DND-41 (cell line): ENCODE results near the gene TSNAX.

Experiments
- ATAC-seq: fragments of 200-7000 bp; cut with Tn5 transposase; 3 replicates; pipeline ENCODE4 v1.9.1; 2021; ENCODE audit warnings: low read depth; ENCODE audit not compliant: insufficient read depth
- DNase-seq: peaks from one replicate; pipeline ENCODE4 v3.0.0-alpha.2; 2020
- H2AFZ ChIP-seq: 2 replicates; pipeline ENCODE4 v1.6.0; 2012; ENCODE audit warnings: low read depth, low read length
- H3K27ac ChIP-seq: 2 replicates; pipeline ENCODE4 v1.5.1; 2012; ENCODE audit warnings: low read length, inconsistent platforms
- H3K27me3 ChIP-seq: fragments of 200-600 bp; sonication (generic); 2 replicates; pipeline ENCODE4 v1.6.0; 2012; ENCODE audit warnings: low read length, mild to moderate bottlenecking, inconsistent platforms; ENCODE audit not compliant: insufficient read depth, poor library complexity
- H3K36me3 ChIP-seq: 2 replicates; pipeline ENCODE4 v1.5.1; 2012; ENCODE audit warnings: low read length, inconsistent platforms; ENCODE audit not compliant: insufficient read depth
- H3K4me1 ChIP-seq: 2 replicates; pipeline ENCODE4 v1.5.1; 2012; ENCODE audit warnings: mild to moderate bottlenecking, low read length; ENCODE audit not compliant: insufficient read depth
- H3K4me2 ChIP-seq: 2 replicates; pipeline ENCODE4 v1.6.0; 2012; ENCODE audit warnings: mild to moderate bottlenecking, moderate library complexity, low read length, inconsistent platforms; ENCODE audit not compliant: insufficient read depth
- H3K4me3 ChIP-seq, 2 experiments: fragments of 200-600 bp in 1 of 2; shearing (Covaris generic) in 1 of 2; 2 replicates each; pipeline ENCODE4 v1.5.1; 2012 to 2016; ENCODE audit warnings: inconsistent platforms in 2 of 2, low read length in 2 of 2, mild to moderate bottlenecking in 2 of 2, low read depth in 1 of 2, moderate library complexity in 1 of 2
- H3K79me2 ChIP-seq: 2 replicates; pipeline ENCODE4 v1.6.0; 2012; ENCODE audit warnings: low read length, inconsistent platforms; ENCODE audit not compliant: insufficient read depth
- H3K9ac ChIP-seq: 2 replicates; pipeline ENCODE4 v1.6.0; 2012; ENCODE audit warnings: low read depth, mild to moderate bottlenecking, inconsistent platforms, low read length, moderate library complexity
- H3K9me3 ChIP-seq: 2 replicates; pipeline ENCODE4 v1.5.1; 2012; ENCODE audit warnings: low read length, moderate library complexity, mild to moderate bottlenecking, inconsistent platforms; ENCODE audit not compliant: insufficient read depth, severe bottlenecking
- H4K20me1 ChIP-seq: 2 replicates; pipeline ENCODE4 v1.6.0; 2012; ENCODE audit warnings: low read length; ENCODE audit not compliant: insufficient read depth
- EZH2 ChIP-seq: IDR thresholded peaks from 3 replicates; pipeline ENCODE4 v1.6.1; 2012; ENCODE audit warnings: borderline replicate concordance, low read depth, mild to moderate bottlenecking, moderate library complexity, low read length, inconsistent platforms; ENCODE audit not compliant: severe bottlenecking
- TF ChIP-seq, protein P1 (sequence below): IDR thresholded peaks from 2 replicates; pipeline ENCODE4 v1.5.1; 2012; ENCODE audit warnings: borderline replicate concordance, low read length, moderate library complexity, mild to moderate bottlenecking; ENCODE audit not compliant: poor library complexity, severe bottlenecking; ENCODE audit errors: extremely low read depth

The TSNAX gene

GRCh38 chr1:231518485-231519034 is 9.9 kb upstream of the TSNAX start:
- TF ChIP-seq EZH2, result no peak
- TF ChIP-seq, protein P1, sequence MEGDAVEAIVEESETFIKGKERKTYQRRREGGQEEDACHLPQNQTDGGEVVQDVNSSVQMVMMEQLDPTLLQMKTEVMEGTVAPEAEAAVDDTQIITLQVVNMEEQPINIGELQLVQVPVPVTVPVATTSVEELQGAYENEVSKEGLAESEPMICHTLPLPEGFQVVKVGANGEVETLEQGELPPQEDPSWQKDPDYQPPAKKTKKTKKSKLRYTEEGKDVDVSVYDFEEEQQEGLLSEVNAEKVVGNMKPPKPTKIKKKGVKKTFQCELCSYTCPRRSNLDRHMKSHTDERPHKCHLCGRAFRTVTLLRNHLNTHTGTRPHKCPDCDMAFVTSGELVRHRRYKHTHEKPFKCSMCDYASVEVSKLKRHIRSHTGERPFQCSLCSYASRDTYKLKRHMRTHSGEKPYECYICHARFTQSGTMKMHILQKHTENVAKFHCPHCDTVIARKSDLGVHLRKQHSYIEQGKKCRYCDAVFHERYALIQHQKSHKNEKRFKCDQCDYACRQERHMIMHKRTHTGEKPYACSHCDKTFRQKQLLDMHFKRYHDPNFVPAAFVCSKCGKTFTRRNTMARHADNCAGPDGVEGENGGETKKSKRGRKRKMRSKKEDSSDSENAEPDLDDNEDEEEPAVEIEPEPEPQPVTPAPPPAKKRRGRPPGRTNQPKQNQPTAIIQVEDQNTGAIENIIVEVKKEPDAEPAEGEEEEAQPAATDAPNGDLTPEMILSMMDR, result no peak
- Histone ChIP-seq H4K20me1 (no peaks in the 10 kb centered on the region), H3K9me3 (no peaks in the 10 kb centered on the region), H3K27ac (no peak overlapping the region), H3K4me1 (no peaks in the 10 kb centered on the region), H3K4me3 (no peak overlapping the region), H3K36me3 (no peaks in the 10 kb centered on the region), H3K4me2 (no peak overlapping the region), H3K79me2 (no peaks in the 10 kb centered on the region), H2AFZ (no peak overlapping the region), H3K27me3 (peaks cover 10% of the 10 kb centered on the region), H3K9ac (no peak overlapping the region)
- ATAC-seq (no peak), DNase-seq (no peak)

GRCh38 chr1:231519166-231519565 is 9.3 kb upstream of the TSNAX start:
- Histone ChIP-seq H3K36me3 (no peaks in the 10 kb centered on the region), H3K4me2 (no peak overlapping the region), H3K27me3 (peaks cover 10% of the 10 kb centered on the region), H3K4me3 (no peak overlapping the region), H4K20me1 (no peaks in the 10 kb centered on the region), H2AFZ (no peak overlapping the region), H3K27ac (no peak overlapping the region), H3K9ac (no peak overlapping the region), H3K4me1 (no peaks in the 10 kb centered on the region), H3K9me3 (no peaks in the 10 kb centered on the region), H3K79me2 (no peaks in the 10 kb centered on the region)
- DNase-seq, result no peak
- TF ChIP-seq, protein P1, result no peak
- TF ChIP-seq EZH2, result no peak
- ATAC-seq, result no peak

DNA sequence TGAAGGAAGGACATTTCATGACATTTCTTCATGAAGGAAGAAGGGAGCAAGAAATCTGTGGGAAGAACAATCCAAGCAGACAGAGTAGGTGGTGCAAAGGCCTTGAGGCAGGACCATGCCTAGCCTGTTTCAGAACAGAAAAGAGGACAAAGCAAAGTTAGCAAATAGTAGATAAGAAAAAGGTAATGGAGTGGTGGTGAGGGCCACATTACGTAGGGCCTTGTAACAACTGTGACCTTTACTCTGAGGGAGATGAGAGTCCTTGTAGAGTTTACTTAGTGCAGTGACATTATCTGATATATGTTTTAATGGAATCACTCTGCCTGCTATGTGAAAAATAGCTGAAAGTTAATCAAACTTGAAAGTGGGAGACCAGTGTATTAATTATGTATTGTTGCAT is 6.4 kb upstream of the TSNAX start:
- no peak overlapping the region for H3K9ac ChIP-seq

GRCh38 chr1:231522931-231523642 is 5.4 kb upstream of the TSNAX start:
- no peaks in the 10 kb centered on the region for H3K36me3 ChIP-seq
- H3K4me3 ChIP-seq, result no peak overlapping the region
- H4K20me1 ChIP-seq, result no peaks in the 10 kb centered on the region
- H3K4me1 ChIP-seq, result peaks cover 11% of the 10 kb centered on the region
- no peak overlapping the region for H3K27ac ChIP-seq
- TF ChIP-seq EZH2, result no peak
- TF ChIP-seq, protein P1, result no peak
- H3K9ac ChIP-seq, result no peak overlapping the region
- ATAC-seq (no peak), DNase-seq (no peak)
- no peak overlapping the region for H2AFZ ChIP-seq
- peaks cover under 1% of the 10 kb centered on the region for H3K27me3 ChIP-seq
- H3K79me2 ChIP-seq, result no peaks in the 10 kb centered on the region
- no peaks in the 10 kb centered on the region for H3K9me3 ChIP-seq
- H3K4me2 ChIP-seq, result no peak overlapping the region

More for the DNA sequence above, 6.4 kb upstream of the TSNAX start:
- Histone ChIP-seq H3K79me2 (no peaks in the 10 kb centered on the region), H3K4me1 (peaks cover under 1% of the 10 kb centered on the region; the same call in 1 of the 2 replicates), H3K4me3 (no peak overlapping the region), H3K27me3 (peaks cover 10% of the 10 kb centered on the region), H4K20me1 (no peaks in the 10 kb centered on the region), H3K36me3 (no peaks in the 10 kb centered on the region), H2AFZ (no peak overlapping the region), H3K9me3 (no peaks in the 10 kb centered on the region), H3K27ac (no peak overlapping the region), H3K4me2 (no peak overlapping the region)
- TF ChIP-seq EZH2, result no peak
- ATAC-seq (no peak), DNase-seq (no peak)
